Upper lobe of left lung (tissue), 4 donors: Measurements from ENCODE around the gene CNGB1.

Experiments used
- CTCF ChIP-seq, 6 experiments: fragments of 450-650 bp in 4 of 6; fragments of 200-600 bp in 2 of 6; sonication (generic) in 2 of 6; IDR thresholded peaks; one replicate each; pipeline ENCODE4 v1.5.1; 2016 to 2019; ENCODE audit warnings: antibody characterized with exemption in 6 of 6
- EP300 ChIP-seq, 4 donors: sonication (generic); formaldehyde crosslinking; IDR thresholded peaks; one replicate each; pipeline ENCODE4 v1.5.1; 2017; ENCODE audit warnings: antibody characterized with exemption in 4 of 4, control low read depth in 2 of 4

GRCh38 chr16:57837305-57838125 lies 133.4 kb downstream of the CNGB1 start:
- no peak for TF ChIP-seq CTCF (IDR thresholded peaks at IDR 0.05)
- TF ChIP-seq EP300 (IDR thresholded peaks at IDR 0.05), result no peak
